IMR-90 (cell line): ENCODE data around the gene EXOC1L. TPM values are rescaled to one million over a fixed set of nuclear protein-coding genes. Genes with fewer than 3 reads are reported as not detected.

Experiments
- ATAC-seq: fragments of 200-7000 bp; cut with Tn5 transposase; 2 replicates; pipeline ENCODE4 v1.9.1; 2020; ENCODE audit warnings: low read depth, mild to moderate bottlenecking, moderate library complexity
- BruUV-seq: library from RNA; stranded (reverse); fragments of 400-500 nt; replicated peaks from 2 replicates; lab custom pipeline; 2021; lab: Mats Ljungman, UMichigan
- CTCF ChIA-PET: fragments of 300-600 bp; formaldehyde crosslinking; extraction: SDS; loops from one replicate; lab custom pipeline; 2021; ENCODE audit warnings: antibody characterized with exemption; lab: Yijun Ruan, JAX
- POLR2A ChIA-PET: fragments of 300-600 bp; sonication (Branson Sonifier 250); formaldehyde crosslinking; loops from one replicate; lab custom pipeline; 2022; ENCODE audit warnings: antibody characterized with exemption; ENCODE audit not compliant: unreplicated experiment; lab: Charles Lee
- DNase-seq: peaks from one replicate; pipeline ENCODE4 v3.0.0; 2013
- H2AFZ ChIP-seq: replicated peaks from 2 replicates; pipeline ENCODE3; 2013; ENCODE audit warnings: low read length, mild to moderate bottlenecking; ENCODE audit not compliant: poor library complexity
- H2AK5ac ChIP-seq: 2 replicates; pipeline ENCODE4 v1.6.1; 2013; ENCODE audit warnings: low read depth, low read length, inconsistent platforms
- H2AK9ac ChIP-seq: replicated peaks from 2 replicates; pipeline ENCODE3; 2013; ENCODE audit warnings: mild to moderate bottlenecking, low read depth, low read length, moderate library complexity; ENCODE audit not compliant: poor library complexity
- H2BK120ac ChIP-seq: 2 replicates; pipeline ENCODE4 v1.6.1; 2013; ENCODE audit warnings: low read depth, low read length, inconsistent platforms
- H2BK15ac ChIP-seq: 3 replicates; pipeline ENCODE4 v1.6.1; 2013; ENCODE audit warnings: low read depth, low read length, inconsistent platforms
- H2BK20ac ChIP-seq: 2 replicates; pipeline ENCODE4 v1.6.1; 2013; ENCODE audit warnings: low read depth, mild to moderate bottlenecking, inconsistent platforms, low read length, moderate library complexity
- H2BK5ac ChIP-seq: 2 replicates; pipeline ENCODE4 v1.6.1; 2013; ENCODE audit warnings: mild to moderate bottlenecking, low read depth, low read length, inconsistent platforms; ENCODE audit not compliant: poor library complexity, severe bottlenecking
- H3K14ac ChIP-seq: replicated peaks from 2 replicates; pipeline ENCODE4 v1.6.1; 2013; ENCODE audit warnings: low read depth, low read length, inconsistent platforms
- H3K18ac ChIP-seq: 2 replicates; pipeline ENCODE4 v1.6.1; 2013; ENCODE audit warnings: low read depth, low read length, control low read depth
- H3K23ac ChIP-seq: 2 replicates; pipeline ENCODE4 v1.6.1; 2013; ENCODE audit warnings: low read depth, low read length, inconsistent platforms
- H3K27ac ChIP-seq: 2 replicates; pipeline ENCODE4 v1.5.1; 2013; ENCODE audit warnings: mild to moderate bottlenecking, control low read depth, low read length; ENCODE audit not compliant: insufficient read depth
- H3K27me3 ChIP-seq: 2 replicates; pipeline ENCODE4 v1.6.1; 2013; ENCODE audit warnings: low read length; ENCODE audit not compliant: control insufficient read depth, insufficient read depth
- H3K36me3 ChIP-seq: 2 replicates; pipeline ENCODE4 v1.6.1; 2013; ENCODE audit warnings: low read length, mixed read lengths; ENCODE audit not compliant: control insufficient read depth, insufficient read depth
- H3K4ac ChIP-seq: 2 replicates; pipeline ENCODE4 v1.6.1; 2013; ENCODE audit warnings: low read depth, low read length, inconsistent platforms
- H3K4me1 ChIP-seq: 2 replicates; pipeline ENCODE4 v1.6.1; 2013; ENCODE audit warnings: low read length, mixed read lengths; ENCODE audit not compliant: control insufficient read depth, insufficient read depth
- H3K4me2 ChIP-seq: 2 replicates; pipeline ENCODE4 v1.6.1; 2013; ENCODE audit warnings: low read depth, mild to moderate bottlenecking, control low read depth, low read length, moderate library complexity
- H3K4me3 ChIP-seq: 2 replicates; pipeline ENCODE4 v1.5.1; 2013; ENCODE audit warnings: low read depth, mild to moderate bottlenecking, control low read depth, low read length, moderate library complexity; ENCODE audit not compliant: insufficient read depth
- H3K56ac ChIP-seq: 2 replicates; pipeline ENCODE4 v1.6.1; 2013; ENCODE audit warnings: low read length, inconsistent platforms; ENCODE audit not compliant: insufficient read depth; ENCODE audit errors: extremely low read depth
- H3K79me1 ChIP-seq, 2 experiments: 2 replicates each; pipeline ENCODE4 v1.6.1; 2013; ENCODE audit warnings: low read length in 2 of 2, inconsistent platforms in 1 of 2, low read depth in 1 of 2
- H3K9ac ChIP-seq: 2 replicates; pipeline ENCODE4 v1.6.1; 2013; ENCODE audit warnings: low read depth, low read length, control low read depth
- H3K9me1 ChIP-seq: 2 replicates; pipeline ENCODE4 v1.6.1; 2013; ENCODE audit warnings: low read length, inconsistent platforms; ENCODE audit not compliant: insufficient read depth
- H3K9me3 ChIP-seq: 2 replicates; pipeline ENCODE4 v1.6.1; 2013; ENCODE audit warnings: low read length; ENCODE audit not compliant: control insufficient read depth, insufficient read depth
- H4K20me1 ChIP-seq: 2 replicates; pipeline ENCODE4 v1.6.1; 2013; ENCODE audit warnings: low read length, inconsistent platforms; ENCODE audit not compliant: insufficient read depth
- H4K5ac ChIP-seq: 2 replicates; pipeline ENCODE4 v1.6.1; 2013; ENCODE audit warnings: mild to moderate bottlenecking, low read depth, low read length, control low read depth
- H4K8ac ChIP-seq, 2 experiments: 2 replicates each; pipeline ENCODE4 v1.6.1; 2013; ENCODE audit warnings: low read depth in 2 of 2, low read length in 2 of 2, control low read depth in 1 of 2, inconsistent platforms in 1 of 2
- H4K91ac ChIP-seq: 2 replicates; pipeline ENCODE4 v1.6.1; 2013; ENCODE audit warnings: low read depth, low read length, inconsistent platforms; ENCODE audit not compliant: insufficient read depth
- BHLHE40 ChIP-seq: fragments of 150-350 bp; IDR thresholded peaks from 2 replicates; pipeline ENCODE4 v1.6.1; 2016; ENCODE audit warnings: mild to moderate bottlenecking, low read depth, low read length
- CEBPB ChIP-seq: IDR thresholded peaks from 2 replicates; pipeline ENCODE4 v1.6.1; 2012; ENCODE audit warnings: low read depth, low read length, improper control_type of control experiment
- CHD1 ChIP-seq: IDR thresholded peaks from 2 replicates; pipeline ENCODE4 v1.6.1; 2012; ENCODE audit warnings: low read depth, low read length, improper control_type of control experiment
- CTCF ChIP-seq: conservative IDR thresholded peaks from 2 replicates; pipeline ENCODE4 v1.5.1; 2012; ENCODE audit warnings: mild to moderate bottlenecking, low read depth, low read length, improper control_type of control experiment
- ELK1 ChIP-seq: fragments of 150-350 bp; IDR thresholded peaks from 2 replicates; pipeline ENCODE4 v1.6.1; 2016; ENCODE audit warnings: low read depth, mild to moderate bottlenecking, low read length, moderate library complexity, borderline replicate concordance
- MAFK ChIP-seq: IDR thresholded peaks from 2 replicates; pipeline ENCODE4 v1.6.1; 2012; ENCODE audit warnings: low read depth, low read length, improper control_type of control experiment
- RCOR1 ChIP-seq: IDR thresholded peaks from 2 replicates; pipeline ENCODE4 v1.6.1; 2012; ENCODE audit warnings: mild to moderate bottlenecking, low read length, improper control_type of control experiment; ENCODE audit not compliant: insufficient replicate concordance
- RFX5 ChIP-seq: IDR thresholded peaks from 2 replicates; pipeline ENCODE4 v1.8.0; 2012; ENCODE audit warnings: low read depth, mild to moderate bottlenecking, low read length, moderate library complexity
- WGBS, 2 experiments: methylation state at CpG; one replicate each; pipeline versions ENCODE4 v1.1.5 to v1.1.7; 2013; ENCODE audit warnings: missing lambda C conversion rate in 2 of 2; ENCODE audit not compliant: insufficient read length in 1 of 2; ENCODE audit errors: extremely low coverage in 2 of 2; 5-methylcytosine and 5-hydroxymethylcytosine counted together
- dilution Hi-C: fragments of 300-500 bp; cut with HindIII; formaldehyde crosslinking; loops from one replicate; pipeline ENCODE4 v1.14.3; 2018; ENCODE audit warnings: low sequenced_read_pairs; ENCODE audit not compliant: unreplicated experiment
- in situ Hi-C: fragments of 300-500 bp; cut with MboI; formaldehyde crosslinking; loops from 3 replicates; pipeline ENCODE4 v1.14.3; 2019; ENCODE audit warnings: low sequenced_read_pairs, inconsistent platforms, mixed read lengths
- intact Hi-C: fragments of 100-400 bp; cut with micrococcal nuclease; formaldehyde crosslinking; loops from 2 replicates; pipeline ENCODE4 v1.10.0; 2022
- polyA plus RNA-seq, 3 experiments: library from polyadenylated mRNA; depleted of rRNA; stranded (reverse); fragments of >200 nt; gene quantifications; 2 replicates each; pipeline ENCODE4 v1.2.3, GENCODE V29; 2012; ENCODE audit warnings: low replicate concordance in 1 of 3
- total RNA-seq: library from RNA; depleted of rRNA; stranded (reverse); fragments of >200 nt; gene quantifications from 2 replicates; pipeline ENCODE4 v1.2.3, GENCODE V29; 2012

The EXOC1L gene
- total and polyA plus RNA-seq, 2 of the 4 experiments (the other 2 are of a cell fraction), result not detected

- no peaks in the 10 kb centered on the region for H4K20me1 ChIP-seq
- no peaks in the 10 kb centered on the region for H3K9me3 ChIP-seq
- no peak overlapping the region for H3K9ac ChIP-seq
- H2AK9ac ChIP-seq, result no peak overlapping the region
- ATAC-seq (no peak), DNase-seq (no peak)
- H4K8ac ChIP-seq, result no peak overlapping the region
- H3K79me1 ChIP-seq, result no peaks in the 10 kb centered on the region
- H4K5ac ChIP-seq, result no peak overlapping the region
- dilution Hi-C loops, result no loop called here
- intact Hi-C loops, result no loop called here
- H3K14ac ChIP-seq, result no peak overlapping the region
- in situ Hi-C loops, result no loop called here
- H3K18ac ChIP-seq, result no peak overlapping the region
- no peak overlapping the region for H2AK5ac ChIP-seq
- H3K4me1 ChIP-seq, result no peaks in the 10 kb centered on the region
- no TSS peak for BruUV-seq
- no peak overlapping the region for H3K4me2 ChIP-seq
- no peak overlapping the region for H2BK120ac ChIP-seq
- H3K4ac ChIP-seq, result no peak overlapping the region
- TF ChIP-seq CTCF, result no peak
- no peak for TF ChIP-seq CEBPB
- no peak for TF ChIP-seq BHLHE40
- TF ChIP-seq RCOR1, result no peak
- TF ChIP-seq MAFK, result no peak
- TF ChIP-seq ELK1, result no peak
- TF ChIP-seq CHD1, result no peak
- TF ChIP-seq RFX5, result no peak
- no peak overlapping the region for H2BK20ac ChIP-seq
- WGBS, 2 experiments, result no CpG with 5 or more reads among the region's 1 CpG
- no peak overlapping the region for H3K27ac ChIP-seq
- no peak overlapping the region for H2BK15ac ChIP-seq
- H4K91ac ChIP-seq, result no peak overlapping the region
- no peak overlapping the region for H2BK5ac ChIP-seq
- H3K9me1 ChIP-seq, result no peaks in the 10 kb centered on the region
- POLR2A ChIA-PET, result no interaction called here
- H3K4me3 ChIP-seq, result no peak overlapping the region
- no peak overlapping the region for H3K23ac ChIP-seq
- no peaks in the 10 kb centered on the region for H3K36me3 ChIP-seq
- H3K56ac ChIP-seq, result no peak overlapping the region
- H3K27me3 ChIP-seq, result no peaks in the 10 kb centered on the region
- CTCF ChIA-PET, result no interaction called here
- no peak overlapping the region for H2AFZ ChIP-seq
These were observed 18.3 kb downstream of the EXOC1L start for GRCh38 chr4:55837903-55838302.
